ENCODE results near the gene COLEC11.

COLEC11 gene

GRCh38 chr2:3625186-3625585, 30.3 kb downstream of the COLEC11 start:
- Histone ChIP-seq H4K20me1 (ENCODE audit: insufficient read depth, low read length) (no peaks in the 10 kb centered on the region), H3K36me3 (ENCODE audit: insufficient read depth, low read length) (no peaks in the 10 kb centered on the region; the same call in 1 of the 2 replicates), H3F3A (ENCODE audit: insufficient read depth, low read length) (no peaks in the 10 kb centered on the region), H3K27ac (ENCODE audit: low read depth, low read length, poor library complexity, severe bottlenecking) (no peak overlapping the region), H3K9me3 (ENCODE audit: low read length) (0 out of 2 replicates have a peak, but pooled peaks cover 2% of the 10 kb centered on the region), H2AFZ (ENCODE audit: low read length) (no peak overlapping the region), H3K79me2 (ENCODE audit: insufficient read depth, low read length) (no peaks in the 10 kb centered on the region), H3K27me3 (ENCODE audit: insufficient read depth, low read length) (no peaks in the 10 kb centered on the region), H3K4me3 (ENCODE audit: low read depth, low read length, poor library complexity, severe bottlenecking) (no peak overlapping the region), H3K9me2 (ENCODE audit: low read depth, low read length) (no peaks in the 10 kb centered on the region), H3K4me1 (ENCODE audit: insufficient read depth, low read length, severe bottlenecking) (no peaks in the 10 kb centered on the region), H3K9ac (ENCODE audit: low read length) (no peak overlapping the region), H3K4me2 (ENCODE audit: low read length) (no peak overlapping the region)
- no peak for TF ChIP-seq EZH2 (IDR thresholded peaks at IDR 0.05; ENCODE audit: borderline replicate concordance, low read length)
- no peak for TF ChIP-seq CTCF (IDR thresholded peaks at IDR 0.05; ENCODE audit: low read length)

- no peak for TF ChIP-seq CTCF (IDR thresholded peaks at IDR 0.05; ENCODE audit: low read length)
- TF ChIP-seq EZH2 (IDR thresholded peaks at IDR 0.05; ENCODE audit: borderline replicate concordance, low read length), result no peak
- H3K9me2 ChIP-seq (ENCODE audit: low read depth, low read length), result no peaks in the 10 kb centered on the region
- H3K4me3 ChIP-seq (ENCODE audit: low read depth, low read length, poor library complexity, severe bottlenecking), result no peak overlapping the region
- no peak overlapping the region for H3K9ac ChIP-seq (ENCODE audit: low read length)
- H3K36me3 ChIP-seq (ENCODE audit: insufficient read depth, low read length), result no peaks in the 10 kb centered on the region; the same call in 1 of the 2 replicates
- H3K9me3 ChIP-seq (ENCODE audit: low read length), result no peaks in the 10 kb centered on the region
- no peak overlapping the region for H3K27ac ChIP-seq (ENCODE audit: low read depth, low read length, poor library complexity, severe bottlenecking)
- H3F3A ChIP-seq (ENCODE audit: insufficient read depth, low read length), result no peaks in the 10 kb centered on the region
- H3K27me3 ChIP-seq (ENCODE audit: insufficient read depth, low read length), result no peaks in the 10 kb centered on the region
- H4K20me1 ChIP-seq (ENCODE audit: insufficient read depth, low read length), result no peaks in the 10 kb centered on the region
- H3K4me2 ChIP-seq (ENCODE audit: low read length), result no peak overlapping the region
- no peaks in the 10 kb centered on the region for H3K79me2 ChIP-seq (ENCODE audit: insufficient read depth, low read length)
- no peaks in the 10 kb centered on the region for H3K4me1 ChIP-seq (ENCODE audit: insufficient read depth, low read length, severe bottlenecking)
- no peak overlapping the region for H2AFZ ChIP-seq (ENCODE audit: low read length)
Observed at GRCh38 chr2:3626118-3626811, 31.4 kb downstream of the COLEC11 start.

- Histone ChIP-seq H3K9me3 (ENCODE audit: low read length) (no peaks in the 10 kb centered on the region), H3K79me2 (ENCODE audit: insufficient read depth, low read length) (no peaks in the 10 kb centered on the region), H3K9ac (ENCODE audit: low read length) (no peak overlapping the region), H3K36me3 (ENCODE audit: insufficient read depth, low read length) (no peaks in the 10 kb centered on the region; the same call in 1 of the 2 replicates), H3K9me2 (ENCODE audit: low read depth, low read length) (no peaks in the 10 kb centered on the region), H3K4me1 (ENCODE audit: insufficient read depth, low read length, severe bottlenecking) (no peaks in the 10 kb centered on the region), H4K20me1 (ENCODE audit: insufficient read depth, low read length) (no peaks in the 10 kb centered on the region), H3K27me3 (ENCODE audit: insufficient read depth, low read length) (no peaks in the 10 kb centered on the region), H3K27ac (ENCODE audit: low read depth, low read length, poor library complexity, severe bottlenecking) (no peak overlapping the region), H3F3A (ENCODE audit: insufficient read depth, low read length) (no peaks in the 10 kb centered on the region), H3K4me2 (ENCODE audit: low read length) (no peak overlapping the region), H3K4me3 (ENCODE audit: low read depth, low read length, poor library complexity, severe bottlenecking) (no peak overlapping the region), H2AFZ (ENCODE audit: low read length) (no peak overlapping the region)
- TF ChIP-seq EZH2 (IDR thresholded peaks at IDR 0.05; ENCODE audit: borderline replicate concordance, low read length), result no peak
- no peak for TF ChIP-seq CTCF (IDR thresholded peaks at IDR 0.05; ENCODE audit: low read length)
Observed at GRCh38 chr2:3626812-3627499, 32.0 kb downstream of the COLEC11 start.

Measured in OCI-LY1 (cell line).